ENCODE measurements around the gene ZIC1.

The ZIC1 gene

GRCh38 chr3:147408188-147409100 lies 721 bp upstream of the ZIC1 start:
- no peak for DNase-seq (ENCODE audit: extremely low read depth in 1 of 2, low read depth in 1 of 2)

GRCh38 chr3:147410116-147410525 lies 956 bp downstream of the ZIC1 start:
- DNase-seq (ENCODE audit: extremely low read depth in 1 of 2, low read depth in 1 of 2): no peak

- no peak for DNase-seq (ENCODE audit: extremely low read depth in 1 of 2, low read depth in 1 of 2)
Observed at GRCh38 chr3:147410526-147411237, 1.5 kb downstream of the ZIC1 start.

DNA sequence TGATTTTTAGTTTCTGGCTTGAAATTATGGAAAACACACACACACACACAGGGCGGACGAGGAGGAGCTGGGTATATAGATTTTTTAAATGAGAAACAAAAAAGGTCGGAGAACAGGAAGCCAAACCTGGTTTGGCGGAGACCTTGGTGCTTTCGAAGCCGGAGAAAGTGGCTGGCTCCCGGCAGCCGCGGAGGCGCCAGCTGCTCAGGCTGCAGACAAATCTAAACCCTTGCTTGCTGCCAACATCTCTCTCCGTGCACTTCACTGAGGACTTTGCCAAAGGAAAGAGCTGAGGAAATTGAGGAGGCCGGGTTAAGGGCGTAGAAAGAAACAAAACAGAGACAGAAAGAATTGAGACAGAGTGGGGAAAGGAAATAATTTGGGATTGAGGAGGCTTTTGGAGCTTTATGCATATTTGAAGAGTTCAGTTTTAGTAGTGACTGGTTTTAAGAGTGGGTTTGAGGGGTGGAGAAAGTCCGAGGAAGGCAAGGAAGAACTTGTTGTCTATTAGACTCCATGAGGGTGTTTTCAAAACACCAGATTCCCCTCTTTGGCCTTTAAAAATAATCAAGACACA lies 2.2 kb downstream of the ZIC1 start:
- no peak for DNase-seq (ENCODE audit: extremely low read depth in 1 of 2, low read depth in 1 of 2)

DNA sequence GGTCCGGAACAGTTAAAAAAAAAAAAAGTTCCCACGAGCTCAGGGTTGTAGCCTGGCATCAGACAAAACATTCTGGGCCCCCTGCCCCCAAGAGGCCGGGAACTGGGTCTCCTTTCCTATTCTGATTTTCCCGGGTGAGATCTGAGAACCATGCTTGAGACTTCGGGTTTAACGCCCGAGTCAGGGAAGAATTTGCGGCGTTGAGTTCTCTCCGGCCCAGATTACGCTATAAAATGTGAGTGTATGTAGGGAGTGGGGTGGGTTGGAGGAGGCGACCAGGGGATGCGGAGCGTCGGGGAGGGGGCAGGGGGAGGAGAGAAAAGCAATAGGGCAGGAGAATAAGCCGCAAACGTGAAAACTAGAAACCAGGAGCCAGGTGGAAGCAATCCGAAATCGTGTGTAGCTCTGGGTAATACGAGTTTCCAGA lies 2.7 kb downstream of the ZIC1 start:
- no peak for DNase-seq (ENCODE audit: extremely low read depth in 1 of 2, low read depth in 1 of 2)

GRCh38 chr3:147412261-147412916 lies 3.2 kb downstream of the ZIC1 start:
- DNase-seq (ENCODE audit: extremely low read depth in 1 of 2, low read depth in 1 of 2): no peak

- no peak for DNase-seq (ENCODE audit: extremely low read depth in 1 of 2, low read depth in 1 of 2)
Observed at GRCh38 chr3:147412917-147413685, 3.9 kb downstream of the ZIC1 start.

DNA sequence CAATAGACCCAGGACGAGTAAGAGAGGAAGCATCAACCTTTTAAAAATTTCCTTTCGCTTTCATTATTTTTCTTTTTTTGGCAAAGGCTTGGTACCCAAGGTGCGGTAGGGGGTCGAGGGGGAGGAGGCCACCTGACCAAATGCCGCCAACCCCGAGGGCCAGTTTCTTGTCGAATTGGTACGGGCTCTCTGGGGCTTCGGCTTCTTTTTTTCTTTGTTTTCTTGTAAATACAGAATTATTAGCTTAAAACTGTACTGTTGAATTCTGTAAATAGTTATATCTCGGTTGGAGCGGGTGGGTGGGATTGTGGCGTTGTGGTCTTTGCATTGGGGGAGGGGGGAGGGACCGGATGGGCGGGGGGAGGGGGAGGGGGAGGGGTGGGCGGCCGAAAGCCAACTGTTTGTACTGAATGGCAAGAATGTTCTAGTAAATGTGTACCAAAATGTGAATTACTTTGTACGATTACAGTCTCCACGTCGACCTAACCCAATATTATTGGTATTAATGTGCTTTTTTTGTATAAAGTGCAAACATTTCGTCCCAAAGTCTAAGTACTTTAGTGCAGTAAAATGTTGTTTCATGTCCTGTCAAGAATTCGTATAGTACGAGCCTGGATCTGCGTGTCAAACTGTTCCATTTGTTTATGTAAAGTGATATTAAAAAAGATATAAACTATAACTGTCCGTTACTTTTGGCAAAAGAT lies 4.7 kb downstream of the ZIC1 start:
- DNase-seq (ENCODE audit: extremely low read depth in 1 of 2, low read depth in 1 of 2): no peak

DNA sequence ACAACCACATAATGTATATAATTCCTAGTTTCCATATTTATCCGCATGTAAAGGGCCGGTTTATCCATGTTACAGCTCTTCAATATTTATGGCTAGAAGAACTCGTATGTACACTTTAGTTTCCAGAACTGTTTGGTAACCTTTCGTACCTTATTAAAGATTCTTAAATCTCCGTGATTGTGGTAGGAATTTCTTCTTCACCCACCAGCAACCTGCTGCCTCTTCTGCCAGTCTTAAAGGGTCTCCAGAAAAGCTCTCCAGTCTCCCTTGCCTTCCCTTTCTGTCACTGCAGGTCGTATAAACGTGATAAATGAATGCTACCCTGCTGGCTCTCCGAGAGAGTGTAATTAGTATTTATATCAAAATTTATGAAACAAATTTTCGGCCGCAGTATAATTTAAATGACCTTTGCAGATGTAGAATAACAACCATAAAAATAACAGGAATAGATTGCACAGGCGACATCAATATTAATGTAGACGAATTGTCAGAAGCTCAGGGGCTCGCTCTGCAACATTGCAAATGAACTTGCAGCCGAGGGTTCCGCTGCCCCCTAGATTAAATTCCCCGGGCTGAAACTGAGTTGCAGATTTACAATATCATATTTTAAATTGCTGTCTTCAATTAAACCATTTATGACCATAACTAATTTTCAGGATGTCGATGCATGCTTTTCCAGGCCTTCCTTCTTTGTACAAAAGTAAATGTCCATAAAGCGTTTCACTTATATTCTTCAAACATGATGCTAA lies 5.4 kb downstream of the ZIC1 start:
- no peak for DNase-seq (ENCODE audit: extremely low read depth in 1 of 2, low read depth in 1 of 2)

DNA sequence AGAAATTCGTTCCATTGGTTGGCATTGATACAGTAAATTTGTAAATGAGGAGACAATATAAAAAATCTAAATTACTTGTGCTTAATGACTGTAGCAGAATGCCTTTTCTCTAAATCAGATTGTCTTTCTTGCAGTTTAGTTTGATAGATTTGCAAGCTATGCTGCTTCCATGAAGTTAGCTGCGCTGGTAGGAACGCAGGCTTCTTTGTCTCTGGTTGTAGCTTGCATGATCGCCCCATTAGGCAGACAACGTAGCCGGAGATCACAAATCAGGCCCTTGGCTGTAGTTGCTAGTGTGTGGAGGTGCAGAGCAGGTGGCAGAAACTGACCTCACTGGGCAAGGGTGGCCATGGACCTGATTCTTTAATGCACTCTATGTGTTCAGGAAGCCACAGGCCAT lies 6.1 kb downstream of the ZIC1 start:
- no peak for DNase-seq (ENCODE audit: extremely low read depth in 1 of 2, low read depth in 1 of 2)

DNA sequence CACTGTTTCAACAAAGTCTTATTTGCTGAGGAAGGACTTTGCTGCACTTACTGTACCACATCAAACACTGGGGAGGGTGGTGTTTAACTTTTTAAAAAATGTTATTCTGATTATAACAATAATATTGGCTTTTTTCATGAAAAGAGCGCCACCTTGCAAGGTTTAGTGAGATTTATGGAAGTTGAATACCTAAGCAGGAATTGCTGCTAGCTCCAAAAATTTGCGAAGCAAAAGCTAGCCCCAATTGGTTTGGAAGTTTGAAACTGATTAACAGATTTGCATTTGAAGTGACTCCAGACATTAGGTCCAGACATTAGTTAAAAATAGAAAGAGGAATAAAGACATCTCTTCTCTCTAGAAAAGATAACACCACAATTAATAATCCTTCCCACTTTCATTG lies 6.7 kb downstream of the ZIC1 start:
- DNase-seq (ENCODE audit: extremely low read depth in 1 of 2, low read depth in 1 of 2): no peak

DNA sequence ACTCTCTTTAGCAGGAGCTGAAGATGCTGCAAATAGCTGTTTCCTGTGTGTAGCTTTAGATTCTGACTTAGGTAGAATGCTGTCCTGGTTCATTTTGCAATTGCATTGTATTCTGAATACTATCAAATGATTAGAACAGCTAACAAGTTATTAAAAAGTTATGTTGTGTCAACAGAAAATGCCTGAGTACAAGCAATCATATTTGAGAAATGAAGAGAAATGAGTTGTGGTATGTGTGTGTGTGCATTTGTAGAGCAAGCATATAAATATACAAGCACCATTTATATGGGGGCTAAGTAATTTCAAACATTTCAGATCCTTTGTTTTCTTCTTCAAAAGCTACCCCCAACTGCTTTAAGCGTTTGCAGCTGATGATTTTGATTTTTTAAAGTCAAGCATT lies 7.8 kb downstream of the ZIC1 start:
- no peak for DNase-seq (ENCODE audit: extremely low read depth in 1 of 2, low read depth in 1 of 2)

- no peak for DNase-seq (ENCODE audit: extremely low read depth in 1 of 2, low read depth in 1 of 2)
Observed at GRCh38 chr3:147417551-147418295, 8.6 kb downstream of the ZIC1 start.

DNA sequence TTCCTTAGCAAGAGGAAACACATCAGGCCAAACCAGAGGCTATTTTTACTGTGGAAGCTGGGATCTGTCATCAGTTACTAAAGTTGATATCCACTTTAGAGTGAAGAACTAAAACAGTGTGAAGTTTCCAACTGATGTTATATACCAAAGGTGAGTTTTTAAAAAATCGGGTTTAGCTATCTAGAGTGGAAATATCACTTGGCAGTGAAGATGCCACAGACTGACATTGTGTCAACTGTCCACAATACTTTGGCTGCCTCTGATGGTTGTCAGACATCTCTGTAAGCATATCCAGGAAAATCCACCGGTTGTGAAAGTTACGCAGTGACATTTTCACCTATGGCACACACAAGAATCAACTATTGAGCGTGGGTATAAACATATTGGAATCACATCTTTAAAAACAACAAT lies 9.2 kb downstream of the ZIC1 start:
- DNase-seq (ENCODE audit: extremely low read depth in 1 of 2, low read depth in 1 of 2): no peak

GRCh38 chr3:147418808-147419701 lies 9.9 kb downstream of the ZIC1 start:
- no peak for DNase-seq (ENCODE audit: extremely low read depth in 1 of 2, low read depth in 1 of 2)

DNA sequence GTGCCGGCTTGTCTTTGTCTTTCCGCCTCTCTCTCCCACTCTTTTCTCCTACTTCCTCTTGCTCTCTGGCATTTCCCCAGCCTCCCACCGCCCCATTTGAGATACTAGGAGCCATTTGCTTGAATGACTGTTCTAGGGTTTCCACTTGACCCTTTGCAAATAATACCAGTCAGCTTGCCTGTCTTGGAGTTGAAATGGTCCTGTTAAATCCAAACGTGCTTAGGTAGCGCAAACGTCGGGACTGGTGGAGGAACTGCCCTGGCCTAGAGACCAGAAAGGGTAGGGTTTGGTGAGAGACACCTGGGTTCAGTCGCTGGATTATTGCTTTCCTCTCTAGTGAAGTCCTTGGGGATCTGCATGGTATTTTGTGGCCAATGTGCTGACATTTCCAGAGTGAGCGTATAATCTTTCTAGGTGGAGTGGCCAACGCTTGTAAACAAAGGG lies 10.6 kb downstream of the ZIC1 start:
- DNase-seq (ENCODE audit: extremely low read depth in 1 of 2, low read depth in 1 of 2): no peak
